Fibroblast of lung (primary cell): ENCODE measurements around the gene CHSY1. TPM values are rescaled to one million over a fixed set of nuclear protein-coding genes. Genes with fewer than 3 reads are reported as not detected.
A peak's percentile ranks its signal among the peaks of the same experiment; 100 is the strongest.

Source experiments
- DNase-seq, 2 donors: peaks; one replicate each; pipeline versions ENCODE4 v3.0.0 to v3.0.0-alpha.2; 2010; ENCODE audit warnings: low read depth in 2 of 2
- H2AFZ ChIP-seq: 2 replicates; pipeline ENCODE4 v1.5.1; 2012; ENCODE audit warnings: low read length, control low read depth, inconsistent platforms
- H3K27ac ChIP-seq: 2 replicates; pipeline ENCODE4 v1.5.1; 2011; ENCODE audit warnings: low read length, control low read depth; ENCODE audit not compliant: insufficient read depth
- H3K27me3 ChIP-seq: 2 replicates; pipeline ENCODE4 v1.5.1; 2011; ENCODE audit warnings: mild to moderate bottlenecking, low read length; ENCODE audit not compliant: control insufficient read depth, insufficient read depth
- H3K36me3 ChIP-seq: 2 replicates; pipeline ENCODE4 v1.5.1; 2011; ENCODE audit warnings: low read length; ENCODE audit not compliant: control insufficient read depth, insufficient read depth
- H3K4me1 ChIP-seq: 2 replicates; pipeline ENCODE4 v1.5.1; 2011; ENCODE audit warnings: low read length; ENCODE audit not compliant: control insufficient read depth, insufficient read depth; ENCODE audit errors: extremely low read depth
- H3K4me2 ChIP-seq: 2 replicates; pipeline ENCODE4 v1.5.1; 2011; ENCODE audit warnings: low read length, control low read depth; ENCODE audit not compliant: insufficient read depth; ENCODE audit errors: extremely low read depth
- H3K4me3 ChIP-seq, 4 experiments: fragments of 200-600 bp in 1 of 4; sonication (generic) in 1 of 4; replicated peaks in 1 of 4; 2 replicates each; pipeline ENCODE4 v1.5.1; 2011 to 2016; ENCODE audit warnings: low read length in 4 of 4, low read depth in 3 of 4, mild to moderate bottlenecking in 3 of 4, control low read depth in 2 of 4, inconsistent platforms in 1 of 4, mixed read lengths in 1 of 4; ENCODE audit not compliant: insufficient read depth in 1 of 4; ENCODE audit errors: control extremely low read depth in 1 of 4
- H3K79me2 ChIP-seq: 2 replicates; pipeline ENCODE4 v1.5.1; 2012; ENCODE audit warnings: mild to moderate bottlenecking, low read length, inconsistent platforms; ENCODE audit not compliant: control insufficient read depth, insufficient read depth
- H3K9ac ChIP-seq: 2 replicates; pipeline ENCODE4 v1.5.1; 2011; ENCODE audit warnings: mild to moderate bottlenecking, low read length, control low read depth; ENCODE audit not compliant: insufficient read depth
- H3K9me3 ChIP-seq: 2 replicates; pipeline ENCODE4 v1.5.1; 2012; ENCODE audit warnings: low read depth, low read length; ENCODE audit not compliant: control insufficient read depth, insufficient read depth
- H4K20me1 ChIP-seq: 2 replicates; pipeline ENCODE4 v1.5.1; 2011; ENCODE audit warnings: low read length; ENCODE audit not compliant: control insufficient read depth, insufficient read depth; ENCODE audit errors: extremely low read depth
- EZH2 ChIP-seq: IDR thresholded peaks from 2 replicates; pipeline ENCODE4 v1.5.1; 2012; ENCODE audit warnings: low read length, control low read depth, mild to moderate bottlenecking; ENCODE audit errors: missing control alignments
- polyA plus RNA-seq, 2 donors: library from polyadenylated mRNA; depleted of rRNA in 1 of 2; stranded (reverse) in 1 of 2; unstranded in 1 of 2; fragments of >200 nt; gene quantifications; 2 replicates each; pipeline ENCODE4 v1.2.1, GENCODE V29; 2011 to 2012; ENCODE audit warnings: missing spikeins in 1 of 2
- total RNA-seq: library from RNA; depleted of rRNA; stranded (reverse); fragments of >200 nt; gene quantifications from 2 replicates; pipeline ENCODE4 v1.2.1, GENCODE V29; 2014
- TF ChIP-seq, protein P1 (sequence below), 2 donors: IDR thresholded peaks in 1 of 2; conservative IDR thresholded peaks in 1 of 2; 1 replicate in 1 of 2; 2 replicates in 1 of 2; pipeline ENCODE4 v1.5.1; 2011 to 2012; ENCODE audit warnings: low read length in 2 of 2, control low read depth in 1 of 2, inconsistent platforms in 1 of 2, low read depth in 1 of 2, mild to moderate bottlenecking in 1 of 2

CHSY1 gene
- total and polyA plus RNA-seq, 2 donors (not counting 1 experiment from before 2014, with no cell fraction given) = 28.6 to 57.0 TPM

DNA sequence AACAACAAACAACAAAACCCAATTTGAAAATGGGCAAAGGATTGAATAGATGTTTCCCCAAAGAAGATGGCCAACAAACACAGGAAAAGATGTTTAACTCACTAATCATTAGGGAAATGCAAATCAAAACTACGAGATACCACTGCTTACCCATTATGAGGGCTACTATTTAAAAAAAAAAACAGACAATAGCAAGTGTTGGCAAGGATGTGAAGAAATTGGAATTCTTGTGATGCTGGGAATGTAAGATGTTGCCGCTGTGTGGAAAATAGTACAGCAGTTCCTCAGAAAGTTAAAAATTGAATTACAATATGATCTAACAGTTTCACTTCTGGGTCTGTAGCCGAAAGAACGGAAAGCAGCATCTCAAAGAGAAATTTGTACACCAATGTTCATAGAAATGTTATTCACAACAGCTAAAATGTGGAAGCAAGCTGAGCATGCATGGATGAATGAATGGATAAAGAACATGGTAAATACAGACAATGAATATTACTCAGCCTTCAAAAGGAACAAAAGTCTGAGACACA lies 121.9 kb downstream of the CHSY1 start:
- TF ChIP-seq EZH2 = no peak
- TF ChIP-seq, protein P1, sequence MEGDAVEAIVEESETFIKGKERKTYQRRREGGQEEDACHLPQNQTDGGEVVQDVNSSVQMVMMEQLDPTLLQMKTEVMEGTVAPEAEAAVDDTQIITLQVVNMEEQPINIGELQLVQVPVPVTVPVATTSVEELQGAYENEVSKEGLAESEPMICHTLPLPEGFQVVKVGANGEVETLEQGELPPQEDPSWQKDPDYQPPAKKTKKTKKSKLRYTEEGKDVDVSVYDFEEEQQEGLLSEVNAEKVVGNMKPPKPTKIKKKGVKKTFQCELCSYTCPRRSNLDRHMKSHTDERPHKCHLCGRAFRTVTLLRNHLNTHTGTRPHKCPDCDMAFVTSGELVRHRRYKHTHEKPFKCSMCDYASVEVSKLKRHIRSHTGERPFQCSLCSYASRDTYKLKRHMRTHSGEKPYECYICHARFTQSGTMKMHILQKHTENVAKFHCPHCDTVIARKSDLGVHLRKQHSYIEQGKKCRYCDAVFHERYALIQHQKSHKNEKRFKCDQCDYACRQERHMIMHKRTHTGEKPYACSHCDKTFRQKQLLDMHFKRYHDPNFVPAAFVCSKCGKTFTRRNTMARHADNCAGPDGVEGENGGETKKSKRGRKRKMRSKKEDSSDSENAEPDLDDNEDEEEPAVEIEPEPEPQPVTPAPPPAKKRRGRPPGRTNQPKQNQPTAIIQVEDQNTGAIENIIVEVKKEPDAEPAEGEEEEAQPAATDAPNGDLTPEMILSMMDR (conservative IDR thresholded peaks at IDR 0.05 in 1 of 2, IDR thresholded peaks at IDR 0.05 in 1 of 2; ENCODE audit: low read depth in 1 of 2, low read length in 2 of 2) = no peak
- Histone ChIP-seq H3K36me3 (no peaks in the 10 kb centered on the region), H3K9ac (no peak overlapping the region), H3K4me1 (peaks cover 20% of the 10 kb centered on the region), H3K27ac (no peak overlapping the region), H3K4me3 (no peak overlapping the region), H3K27me3 (no peaks in the 10 kb centered on the region), H2AFZ (no peak overlapping the region), H3K79me2 (no peaks in the 10 kb centered on the region), H4K20me1 (no peaks in the 10 kb centered on the region), H3K4me2 (no peak overlapping the region), H3K9me3 (no peaks in the 10 kb centered on the region)
- no peak for DNase-seq

DNA sequence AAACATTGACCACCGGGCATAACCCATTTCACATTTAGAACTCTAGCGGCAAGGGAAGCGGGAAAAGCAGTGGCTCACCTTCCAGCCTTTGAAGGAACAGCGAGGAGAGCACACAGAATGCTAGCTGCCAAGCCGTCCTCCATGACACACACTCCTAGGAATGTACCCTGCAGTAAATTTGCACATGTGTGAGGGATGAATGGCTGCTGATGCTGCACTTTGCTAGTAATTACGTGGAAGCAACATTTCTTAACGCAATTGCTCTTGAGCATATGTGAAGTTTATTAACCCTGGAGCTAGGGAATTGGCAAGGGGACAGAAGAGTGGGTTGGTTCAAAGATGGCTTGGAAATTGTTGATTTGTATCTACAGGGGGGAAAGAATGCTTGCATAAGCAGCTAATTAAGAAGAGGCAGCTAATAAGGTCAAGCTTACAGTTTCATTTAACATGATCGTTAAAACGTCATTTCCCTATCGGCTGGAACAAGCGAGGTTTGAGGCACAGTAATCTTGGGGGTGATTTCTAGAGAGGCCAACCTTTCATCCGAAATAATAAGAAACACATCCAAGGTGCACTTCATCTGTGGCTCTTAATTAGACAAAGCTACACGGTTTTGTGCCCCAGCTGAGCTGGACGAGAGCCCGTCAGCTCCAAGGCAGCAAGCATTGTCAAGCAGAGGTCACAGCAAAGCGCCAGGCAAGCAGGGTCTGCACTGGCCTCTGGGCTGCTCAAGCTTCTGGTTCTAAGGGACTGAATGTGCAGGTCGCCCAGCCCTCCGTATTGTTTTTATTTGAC lies 123.4 kb downstream of the CHSY1 start:
- TF ChIP-seq, protein P1 (conservative IDR thresholded peaks at IDR 0.05 in 1 of 2, IDR thresholded peaks at IDR 0.05 in 1 of 2; ENCODE audit: low read depth in 1 of 2, low read length in 2 of 2) = no peak
- TF ChIP-seq EZH2 = no peak
- Histone ChIP-seq H3K27ac (peak overlapping the region; percentile 93), H4K20me1 (no peaks in the 10 kb centered on the region), H3K4me1 (peaks cover 20% of the 10 kb centered on the region), H3K27me3 (no peaks in the 10 kb centered on the region), H3K79me2 (no peaks in the 10 kb centered on the region), H2AFZ (no peak overlapping the region), H3K36me3 (no peaks in the 10 kb centered on the region), H3K4me2 (peak overlapping the region; percentile 20), H3K4me3 (no peak overlapping the region), H3K9me3 (no peaks in the 10 kb centered on the region), H3K9ac (peak overlapping the region; percentile 30)
- peak; percentile 98 to 100 for DNase-seq

DNA sequence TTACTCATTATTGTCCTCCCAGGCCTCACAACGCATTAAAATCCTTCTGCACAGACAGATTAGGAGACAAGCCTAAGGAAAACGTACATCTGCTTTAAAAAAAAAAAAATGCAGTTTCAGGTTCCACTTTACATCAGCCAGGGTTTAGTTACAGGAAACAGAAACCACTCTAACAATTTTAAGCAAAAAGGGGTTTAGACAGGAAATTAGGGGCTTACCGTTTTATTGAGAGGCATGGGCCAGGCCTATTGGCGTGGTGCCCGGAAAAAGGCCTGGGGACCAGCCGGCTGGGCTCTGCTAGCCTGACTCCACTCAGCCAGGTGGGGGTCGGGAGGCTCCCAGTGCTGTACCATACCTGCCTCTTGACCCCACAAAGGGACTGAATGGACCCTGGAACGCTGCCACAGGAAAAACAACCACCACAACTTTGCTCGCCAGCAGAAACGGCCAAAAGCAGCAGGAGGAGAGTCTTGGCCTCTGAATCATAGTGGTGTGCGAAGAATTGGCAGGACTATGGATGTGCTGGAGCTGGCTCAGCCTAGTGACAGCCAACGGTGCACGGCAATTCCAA lies 124.3 kb downstream of the CHSY1 start:
- Histone ChIP-seq H3K4me3 (peak overlapping the region in 1 of 4 experiments; percentile 4), H3K36me3 (no peaks in the 10 kb centered on the region), H3K9me3 (no peaks in the 10 kb centered on the region), H3K27ac (peak overlapping the region; percentile 93), H3K4me1 (peaks cover 20% of the 10 kb centered on the region), H2AFZ (no peak overlapping the region), H4K20me1 (no peaks in the 10 kb centered on the region), H3K9ac (peak overlapping the region; percentile 61), H3K79me2 (no peaks in the 10 kb centered on the region), H3K27me3 (no peaks in the 10 kb centered on the region), H3K4me2 (peak overlapping the region; percentile 20)
- no peak for TF ChIP-seq EZH2
- TF ChIP-seq, protein P1 (conservative IDR thresholded peaks at IDR 0.05 in 1 of 2, IDR thresholded peaks at IDR 0.05 in 1 of 2; ENCODE audit: low read depth in 1 of 2, low read length in 2 of 2) = no peak
- peak; percentile 97 to 98 for DNase-seq
